ENCODE data around the gene PLEKHG4.
A peak's percentile ranks its signal among the peaks of the same experiment; 100 is the strongest.

Gene PLEKHG4

DNA sequence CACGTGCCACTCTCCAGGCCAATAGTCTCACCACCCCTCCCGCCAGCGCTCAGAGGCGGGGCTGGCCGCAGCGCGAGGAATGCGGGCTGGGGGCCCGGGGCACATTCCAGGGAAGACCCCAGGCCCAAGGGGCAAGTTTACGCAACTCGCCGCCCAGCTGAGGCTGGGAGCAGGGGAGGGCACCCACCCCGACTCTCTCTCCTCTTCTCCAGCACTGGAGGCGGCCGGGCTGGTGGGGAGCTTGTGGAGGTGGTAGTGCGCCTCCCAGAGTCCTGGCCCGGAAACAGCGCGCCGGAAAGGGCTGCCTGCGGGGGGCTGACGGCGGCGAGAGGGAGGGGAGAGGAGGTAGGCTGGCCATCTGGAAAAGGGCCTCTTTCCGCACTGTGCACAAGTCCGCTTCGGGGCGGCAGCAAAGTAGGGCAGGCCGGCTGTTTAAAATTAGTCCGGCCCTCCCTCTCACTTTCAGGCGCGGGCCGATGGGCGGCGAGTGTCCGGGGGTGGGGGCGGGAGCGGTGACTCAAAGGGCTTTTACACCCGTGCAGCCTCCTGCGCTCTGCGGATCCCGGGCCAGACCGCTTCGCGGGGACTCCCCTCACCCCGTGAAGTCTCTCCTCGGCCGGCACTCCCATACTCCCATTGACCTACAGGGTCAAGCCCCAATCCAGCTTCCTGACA is 33.1 kb upstream of the PLEKHG4 start:
- DNase-seq: peak; percentile 87

DNA sequence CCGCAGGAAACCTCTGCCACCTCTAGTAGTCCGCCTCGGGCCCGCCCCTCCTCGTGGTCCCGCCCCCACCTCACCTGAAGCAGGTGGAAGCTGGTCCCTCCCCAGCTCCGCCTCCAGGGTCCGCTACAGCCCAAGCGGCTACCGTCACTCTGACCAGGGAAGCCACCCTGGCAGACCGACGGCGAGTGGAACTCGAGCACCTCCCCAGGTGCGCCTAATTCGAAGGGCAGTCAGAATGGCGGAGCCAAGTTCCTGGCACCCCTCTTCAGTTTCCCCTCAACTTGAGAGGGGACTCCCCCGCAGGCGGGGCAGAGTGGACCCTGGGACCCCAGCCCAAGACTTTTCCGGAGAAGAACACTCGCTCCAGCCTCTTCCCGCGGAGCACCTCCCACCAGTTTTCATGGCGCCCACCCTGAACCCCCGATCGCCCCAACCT is 32.6 kb upstream of the PLEKHG4 start:
- DNase-seq: no peak

DNA sequence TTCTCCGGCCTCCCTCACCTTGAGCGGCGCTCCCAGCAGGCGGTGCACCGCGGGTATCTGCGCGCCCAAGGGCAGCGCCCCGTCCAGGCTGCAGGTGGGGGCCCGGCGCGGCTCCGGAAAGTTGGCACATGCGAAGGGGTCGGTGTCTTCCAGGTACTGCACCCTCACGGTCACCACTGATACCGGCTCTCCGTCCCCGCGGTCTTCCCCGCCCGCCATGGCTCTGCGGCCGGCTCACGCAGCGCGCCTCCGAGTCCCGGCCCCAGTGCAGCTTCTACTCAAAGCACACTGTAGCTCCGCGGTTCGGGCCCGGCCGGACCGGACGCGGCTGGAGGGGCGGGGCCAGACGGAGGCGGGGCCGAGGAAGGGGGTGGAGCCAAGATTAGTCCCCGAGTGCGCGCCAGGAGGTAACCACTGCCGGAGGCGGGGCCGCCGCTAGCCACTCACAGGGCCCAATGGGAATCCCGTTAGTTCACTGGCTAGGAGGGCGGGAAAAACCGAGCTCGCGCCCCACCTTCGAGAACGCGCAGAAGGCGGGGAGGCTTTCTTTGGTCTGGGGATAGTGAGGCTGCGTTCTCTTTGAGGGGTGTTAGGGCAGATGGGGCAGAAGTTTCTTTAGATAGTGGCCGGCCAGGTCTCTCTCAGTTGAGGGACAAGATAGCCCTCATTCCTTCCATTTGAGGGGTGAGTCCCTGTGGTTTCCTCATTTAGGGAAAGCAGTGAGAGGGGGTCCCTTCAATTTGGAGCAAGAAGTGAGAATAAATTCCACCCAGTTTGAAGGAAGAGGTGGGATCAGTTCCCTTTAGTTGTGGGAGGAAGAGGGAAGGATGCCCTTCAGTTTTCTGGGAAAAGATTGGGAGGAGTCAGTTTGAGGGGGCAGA is 31.9 kb upstream of the PLEKHG4 start, which contains the start of gene FHOD1:
FHOD1 (minus strand) TSS at position 290 of the 881 bp plus-strand sequence; CDS start at position 219, 71 bp downstream.
- DNase-seq: peak; percentile 95

DNA sequence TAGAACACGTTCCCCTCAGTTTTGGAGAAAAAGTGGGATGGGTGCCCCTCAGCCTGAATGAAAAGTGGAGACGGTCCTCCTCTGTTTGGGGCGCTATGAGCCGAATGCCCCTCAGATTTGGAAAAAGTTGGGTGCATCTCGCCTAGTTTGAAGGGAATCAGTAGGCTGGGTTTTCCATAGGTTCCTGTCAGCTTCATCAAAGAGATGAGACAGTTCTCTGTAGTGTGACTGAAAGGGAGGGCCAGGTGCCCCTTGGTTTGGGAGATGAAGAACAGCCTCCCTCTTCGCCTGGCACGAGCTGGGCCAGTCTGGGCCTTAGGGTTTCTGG is 31.3 kb upstream of the PLEKHG4 start:
- no peak for DNase-seq

DNA sequence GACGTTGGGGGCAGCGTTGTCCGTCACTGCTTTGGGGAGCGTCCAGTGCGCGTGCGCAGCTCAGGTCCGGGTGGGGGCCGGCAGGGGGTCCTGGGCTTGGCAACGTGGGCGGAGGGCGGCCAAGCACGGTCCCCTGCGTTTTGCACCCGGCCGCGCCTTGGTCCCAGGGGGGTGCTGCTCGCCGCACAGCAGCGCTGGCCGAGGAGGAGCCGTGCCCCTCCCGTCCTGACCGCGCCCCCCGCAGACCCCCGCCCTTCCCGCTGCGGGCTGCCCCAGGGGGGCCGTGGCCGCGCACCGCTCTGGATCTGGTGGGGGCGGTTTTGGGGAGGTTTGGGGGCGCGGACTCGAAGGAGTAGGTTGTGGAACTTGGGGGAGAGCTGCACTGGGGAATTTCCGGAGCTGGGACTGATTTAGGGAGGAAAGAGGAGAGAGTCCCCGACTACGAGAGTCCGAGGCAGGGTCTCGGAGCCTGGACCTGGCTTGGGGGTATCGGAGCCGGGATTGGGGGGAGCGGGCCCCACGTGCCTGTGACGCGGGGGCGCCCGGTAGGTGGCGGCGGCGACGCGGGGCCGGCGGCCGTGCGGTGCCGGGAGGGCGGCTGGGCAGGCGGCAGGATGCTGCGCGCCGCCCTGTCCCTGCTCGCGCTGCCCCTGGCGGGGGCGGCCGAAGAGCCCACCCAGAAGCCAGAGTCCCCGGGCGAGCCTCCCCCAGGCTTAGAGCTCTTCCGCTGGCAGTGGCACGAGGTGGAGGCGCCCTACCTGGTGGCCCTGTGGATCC is 30.7 kb upstream of the PLEKHG4 start, which contains the start of gene SLC9A5:
SLC9A5 (plus strand) TSS at position 579 of the 777 bp plus-strand sequence; CDS start at position 615, 36 bp downstream.
- DNase-seq: peak; percentile 20

DNA sequence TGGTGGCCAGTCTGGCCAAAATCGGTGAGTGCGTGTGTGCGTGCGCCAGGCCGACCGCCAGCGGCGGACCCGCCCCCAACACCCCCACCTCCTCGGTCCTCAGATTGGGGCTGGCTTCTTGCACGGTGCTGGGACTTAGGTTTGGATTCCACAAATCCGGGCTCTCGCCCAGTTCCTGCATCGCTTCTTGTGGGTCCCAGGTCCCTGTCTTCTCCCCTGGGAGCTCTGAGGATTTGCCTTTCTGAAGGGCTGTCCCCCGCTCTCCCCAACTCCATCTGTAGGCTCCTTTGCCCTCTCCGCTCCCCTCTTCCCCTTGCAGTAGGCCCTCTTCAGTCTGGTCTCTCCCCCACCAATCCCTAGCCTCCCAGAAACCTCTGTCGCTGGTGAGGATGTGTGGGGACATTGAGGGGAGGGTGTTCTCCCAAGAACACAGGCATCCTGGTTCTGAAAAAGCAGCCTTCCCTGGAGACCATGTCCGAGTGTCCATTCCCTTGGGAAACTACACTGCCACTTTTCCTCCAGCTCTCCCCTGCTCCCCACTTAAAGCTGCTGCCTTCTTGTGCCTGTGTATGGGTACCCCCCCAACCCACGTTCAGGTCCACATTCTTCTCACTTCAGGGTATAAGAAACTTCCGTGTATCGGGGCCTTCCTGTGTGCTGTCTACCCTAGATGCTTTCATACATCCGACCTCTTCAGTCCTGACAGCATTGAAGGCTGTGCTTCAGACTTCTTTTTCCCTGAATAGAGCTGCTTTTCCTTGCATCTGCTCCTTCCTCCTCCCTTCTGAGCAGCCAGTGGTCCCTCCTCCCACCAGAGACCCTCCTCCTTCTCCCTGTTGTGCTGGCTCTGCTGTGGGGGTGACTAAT is 29.9 kb upstream of the PLEKHG4 start:
- peak; percentile 31 for DNase-seq

DNA sequence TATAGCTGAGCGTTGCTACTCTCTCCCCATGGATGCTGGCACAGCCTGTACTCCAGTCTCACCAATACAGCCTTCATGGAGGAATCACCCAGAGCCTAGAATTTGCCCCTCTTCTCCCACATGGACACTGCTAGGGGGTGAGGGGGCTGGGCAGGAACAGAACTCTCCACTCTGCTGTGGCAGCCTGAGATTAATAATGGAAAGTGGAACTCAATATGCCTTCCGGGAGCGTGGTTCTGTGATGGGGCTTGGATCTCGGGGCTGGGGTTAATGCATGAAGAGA is 29.3 kb upstream of the PLEKHG4 start:
- no peak for DNase-seq

DNA sequence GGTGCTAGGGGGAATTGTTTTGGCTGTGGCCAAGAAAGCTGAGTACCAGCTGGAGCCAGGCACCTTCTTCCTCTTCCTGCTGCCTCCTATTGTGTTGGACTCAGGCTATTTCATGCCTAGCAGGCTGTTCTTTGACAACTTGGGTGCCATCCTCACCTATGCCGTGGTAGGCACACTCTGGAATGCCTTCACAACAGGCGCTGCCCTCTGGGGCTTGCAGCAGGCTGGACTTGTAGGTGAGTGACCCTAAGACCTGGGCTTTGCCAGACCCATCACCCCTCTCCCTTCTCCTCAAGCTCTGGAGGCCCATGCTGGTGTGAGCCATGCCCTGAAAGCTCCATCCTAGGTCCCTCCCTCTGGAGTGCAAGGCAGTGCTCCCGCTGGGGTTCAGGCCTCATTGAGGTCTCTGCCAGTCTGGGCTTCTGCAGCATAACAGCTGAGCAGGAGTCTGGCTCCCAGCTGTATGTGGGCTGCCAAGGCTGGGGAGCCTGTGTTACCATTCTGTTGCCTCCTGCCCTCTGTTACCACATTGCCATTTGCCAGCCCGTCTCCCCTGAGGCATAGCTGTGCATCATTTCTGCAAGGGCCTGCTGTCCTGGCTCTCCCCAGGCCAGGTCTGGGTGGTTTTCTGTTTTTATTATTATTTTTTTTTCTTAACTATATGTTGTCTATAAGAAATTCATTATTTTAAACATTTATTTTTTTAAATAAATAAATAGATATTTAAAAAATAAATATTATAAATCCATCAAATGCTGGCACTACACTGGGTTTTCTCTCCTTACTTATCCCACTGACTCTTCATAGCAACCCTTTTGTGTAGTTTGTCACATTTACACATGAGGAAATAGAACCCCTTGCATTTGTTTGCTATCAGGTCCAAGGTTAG is 26.5 kb upstream of the PLEKHG4 start:
- DNase-seq: no peak

DNA sequence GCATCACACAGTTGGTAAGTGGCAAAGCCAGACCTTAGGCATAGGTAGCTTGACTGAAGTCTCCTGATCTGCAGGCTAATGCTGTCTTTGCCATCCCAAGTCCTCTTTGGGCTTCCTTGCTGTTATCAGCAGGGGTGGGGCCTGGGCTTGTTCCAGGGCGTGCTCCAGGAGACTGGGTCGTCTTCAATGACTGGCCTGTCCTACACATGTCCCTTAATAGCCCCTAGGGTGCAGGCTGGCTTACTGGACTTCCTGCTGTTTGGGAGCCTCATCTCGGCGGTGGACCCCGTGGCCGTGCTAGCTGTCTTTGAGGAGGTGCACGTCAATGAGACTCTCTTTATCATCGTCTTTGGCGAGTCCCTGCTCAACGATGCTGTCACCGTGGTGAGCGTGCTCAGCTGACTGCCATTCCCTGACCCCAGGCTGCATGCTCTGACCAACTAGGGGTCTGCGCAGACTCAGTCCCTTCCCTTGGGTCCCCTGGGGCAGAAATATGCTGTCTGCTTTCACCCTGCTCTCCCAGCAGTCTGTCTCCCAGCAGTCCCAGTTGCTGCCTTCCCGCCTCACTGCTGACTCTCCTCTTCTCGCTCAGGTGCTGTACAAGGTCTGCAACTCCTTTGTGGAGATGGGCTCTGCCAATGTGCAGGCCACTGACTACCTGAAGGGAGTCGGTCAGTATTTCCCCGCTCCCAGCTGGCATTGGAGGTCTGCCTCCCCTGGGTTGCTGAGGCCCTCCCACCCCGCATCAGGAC is 24.4 kb upstream of the PLEKHG4 start:
- no peak for DNase-seq

DNA sequence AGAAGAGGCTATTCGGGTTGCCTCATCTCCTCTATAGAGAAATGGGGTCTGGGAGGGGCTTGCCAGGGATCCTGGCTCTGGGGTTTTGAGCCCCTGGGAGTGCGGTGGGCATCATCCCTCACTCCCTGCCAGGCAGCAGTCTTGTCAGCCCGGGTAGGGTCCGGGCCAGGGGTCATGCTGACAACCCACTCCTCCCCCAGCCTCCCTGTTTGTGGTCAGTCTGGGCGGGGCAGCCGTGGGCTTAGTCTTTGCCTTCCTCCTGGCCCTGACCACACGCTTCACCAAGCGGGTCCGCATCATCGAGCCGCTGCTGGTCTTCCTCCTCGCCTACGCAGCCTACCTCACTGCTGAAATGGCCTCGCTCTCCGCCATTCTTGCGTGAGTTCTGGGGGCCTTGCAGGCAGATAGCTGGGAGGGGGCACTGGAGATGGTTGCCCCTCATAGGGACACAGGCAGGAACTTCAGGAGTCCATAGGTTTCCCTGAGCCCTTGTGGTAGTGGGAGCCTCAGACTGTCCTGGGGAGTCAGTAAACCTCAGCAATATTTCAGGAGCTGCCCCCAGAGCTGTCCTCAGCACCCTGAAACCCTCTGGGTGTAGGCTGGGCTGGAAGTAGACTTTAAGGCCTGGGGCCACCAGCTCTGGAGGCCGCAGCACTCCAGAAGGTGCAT is 23.6 kb upstream of the PLEKHG4 start:
- DNase-seq: no peak

DNA sequence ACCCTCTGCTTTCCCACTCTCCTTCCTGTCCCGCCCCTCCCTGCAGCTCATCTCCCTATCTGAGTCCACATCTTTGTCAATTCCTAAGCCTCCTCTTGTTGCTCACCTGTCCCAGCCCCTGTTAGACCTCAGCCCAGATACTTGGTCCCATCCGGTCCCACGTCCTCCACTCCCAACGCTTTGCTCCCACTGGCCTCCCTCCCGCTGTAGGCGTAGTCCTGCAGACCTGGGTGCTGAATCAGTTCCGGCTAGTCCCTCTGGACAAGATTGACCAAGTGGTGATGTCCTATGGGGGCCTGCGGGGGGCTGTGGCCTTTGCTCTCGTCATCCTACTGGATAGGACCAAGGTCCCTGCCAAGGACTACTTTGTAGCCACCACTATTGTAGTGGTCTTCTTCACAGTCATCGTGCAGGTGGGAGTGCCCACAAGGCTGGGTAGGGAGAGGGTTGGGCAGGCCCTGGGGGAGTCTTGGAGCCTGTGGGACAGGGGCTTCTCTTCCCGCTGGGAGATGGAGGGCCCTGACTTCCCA is 22.6 kb upstream of the PLEKHG4 start:
- DNase-seq: no peak

DNA sequence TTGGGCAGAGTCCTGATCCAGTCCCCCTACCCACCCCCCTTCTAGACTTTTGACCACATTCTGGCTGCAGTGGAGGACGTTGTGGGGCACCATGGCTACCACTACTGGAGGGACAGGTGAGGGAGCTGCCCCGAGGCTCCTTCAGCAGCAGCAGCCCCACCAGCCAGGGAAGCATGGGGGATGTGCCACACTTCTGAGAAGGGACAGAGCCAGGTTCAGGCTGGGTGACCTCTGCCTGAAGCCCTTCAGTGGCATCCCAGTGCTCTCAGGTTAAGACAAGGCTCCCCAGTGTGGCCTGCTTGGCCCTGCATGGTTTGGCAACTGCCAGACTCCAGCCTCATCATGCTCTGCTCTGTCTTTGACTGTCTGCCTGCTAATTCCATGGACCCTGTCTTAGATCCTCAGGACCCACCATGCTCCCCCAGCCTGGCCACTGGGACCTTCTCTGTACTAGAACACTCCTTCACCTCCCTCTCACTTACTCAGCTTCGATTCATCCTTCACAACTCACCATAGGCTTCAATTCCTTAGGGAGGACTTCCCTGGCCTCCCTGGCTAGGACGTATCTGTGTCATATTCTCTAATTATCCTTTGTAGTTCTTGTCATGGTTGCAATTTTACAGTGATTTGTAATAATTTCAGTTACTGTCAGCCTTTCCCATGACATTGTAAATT is 21.7 kb upstream of the PLEKHG4 start:
- DNase-seq: no peak

DNA sequence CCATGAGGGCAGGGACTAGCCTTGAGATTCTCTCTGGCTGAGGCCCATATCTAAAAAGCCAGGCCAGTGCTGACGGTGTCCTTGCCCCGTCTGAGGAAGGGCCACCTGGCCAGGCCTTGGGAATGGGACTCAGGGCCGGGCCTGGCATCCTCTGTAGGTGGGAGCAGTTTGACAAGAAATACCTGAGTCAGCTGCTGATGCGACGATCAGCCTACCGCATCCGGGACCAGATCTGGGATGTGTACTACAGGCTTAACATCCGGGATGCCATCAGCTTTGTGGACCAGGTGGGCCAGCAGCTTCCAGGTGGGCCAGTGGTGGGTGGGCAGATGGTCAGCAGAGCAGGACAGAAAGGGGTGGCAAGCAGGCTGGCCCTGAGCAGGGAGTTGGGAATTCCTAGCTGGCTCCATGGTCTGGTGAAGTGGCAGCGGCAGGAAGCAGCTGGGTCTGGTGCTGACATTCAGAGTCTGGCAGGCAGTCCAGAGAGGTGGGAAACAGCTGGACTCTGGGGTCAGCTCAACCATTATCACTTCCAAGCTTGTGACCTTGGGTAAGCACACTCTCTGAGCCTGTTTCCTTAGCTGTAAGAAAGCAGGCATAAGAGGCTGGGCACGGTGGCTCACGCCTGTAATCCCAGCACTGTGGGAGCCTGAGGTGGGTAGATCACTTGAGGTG is 21.0 kb upstream of the PLEKHG4 start:
- DNase-seq: no peak

DNA sequence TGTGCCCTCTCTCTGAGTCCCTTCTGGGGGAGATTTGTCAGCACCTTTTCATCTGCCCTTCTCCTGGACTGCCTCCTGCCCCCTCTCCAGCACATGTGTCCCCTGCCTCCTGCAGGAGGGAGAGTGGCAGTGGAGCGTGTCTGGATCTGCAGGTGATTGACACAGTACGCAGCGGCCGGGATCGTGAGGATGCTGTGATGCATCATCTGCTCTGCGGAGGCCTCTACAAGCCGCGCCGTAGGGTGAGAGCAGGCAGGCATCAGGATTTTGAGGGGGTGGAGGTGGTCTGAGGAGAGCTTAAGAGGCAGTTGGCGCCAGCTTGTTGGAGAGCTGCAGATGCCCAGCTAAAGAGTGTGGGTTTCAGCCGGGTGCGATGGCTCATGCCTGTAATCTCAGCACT is 19.6 kb upstream of the PLEKHG4 start:
- DNase-seq: no peak

DNA sequence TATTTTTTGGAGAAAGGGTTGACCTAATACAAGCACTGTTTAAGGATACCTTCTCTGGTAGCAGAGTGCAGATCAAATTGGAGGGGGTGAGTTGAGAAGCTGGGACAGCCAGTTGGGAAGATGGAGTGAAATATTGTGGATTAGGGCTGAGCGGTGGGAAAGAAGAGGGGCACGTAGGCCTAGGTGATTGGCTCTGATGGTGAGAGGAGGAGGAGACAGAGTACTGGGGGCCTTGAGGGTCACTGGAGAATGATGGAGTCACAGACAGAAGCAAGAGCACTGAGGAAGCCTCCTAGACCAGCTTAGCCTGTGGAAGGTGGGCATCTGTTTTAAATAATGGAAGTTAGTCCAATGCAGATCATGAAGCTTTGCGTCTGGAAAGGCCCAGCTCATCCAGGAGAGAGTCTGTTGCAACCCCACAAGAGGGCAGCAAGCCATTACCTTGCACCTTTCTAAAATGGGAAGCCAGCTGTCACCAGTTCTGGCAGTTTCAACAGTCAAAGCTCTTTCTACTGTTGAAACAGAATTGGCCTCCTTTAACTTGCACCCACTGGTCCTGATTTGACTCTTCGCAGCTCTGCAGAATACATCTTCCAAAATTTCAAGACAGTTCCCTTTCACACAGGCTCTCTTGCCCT is 18.8 kb upstream of the PLEKHG4 start:
- peak; percentile 74 for DNase-seq

DNA sequence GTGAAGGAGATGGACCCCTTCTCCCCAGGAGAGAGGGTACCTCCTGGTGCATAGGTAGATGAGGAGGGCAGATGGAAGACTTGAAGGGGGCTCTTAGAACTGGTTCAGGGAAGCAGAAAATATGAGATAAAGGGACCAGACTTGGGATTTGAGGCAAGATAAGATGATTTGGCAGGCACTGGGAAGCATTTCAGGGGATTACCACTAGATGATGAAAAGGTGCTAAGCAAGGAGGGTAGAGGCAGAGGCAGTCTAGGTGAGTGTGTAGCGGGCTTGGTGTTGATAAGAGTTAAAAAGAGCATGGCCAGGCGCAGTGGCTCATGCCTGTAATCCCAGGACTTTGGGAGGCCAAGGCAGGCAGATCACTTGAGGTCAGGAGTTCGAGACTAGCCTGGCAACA is 16.1 kb upstream of the PLEKHG4 start:
- DNase-seq: no peak

DNA sequence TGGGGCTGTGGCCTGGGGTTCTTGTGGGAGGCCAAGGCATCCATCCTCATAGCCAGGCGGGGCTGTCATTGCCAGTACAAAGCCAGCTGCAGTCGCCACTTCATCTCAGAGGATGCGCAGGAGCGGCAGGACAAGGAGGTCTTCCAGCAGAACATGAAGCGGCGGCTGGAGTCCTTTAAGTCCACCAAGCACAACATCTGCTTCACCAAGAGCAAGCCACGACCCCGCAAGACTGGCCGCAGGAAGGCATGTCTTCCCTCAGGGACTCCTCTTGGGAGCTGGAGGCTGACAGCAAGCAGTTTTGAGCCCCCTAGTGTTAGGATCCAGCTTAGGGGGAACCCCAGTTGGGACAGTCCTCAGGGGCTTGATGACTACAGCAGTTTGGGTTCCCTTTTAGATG is 15.1 kb upstream of the PLEKHG4 start:
- no peak for DNase-seq

DNA sequence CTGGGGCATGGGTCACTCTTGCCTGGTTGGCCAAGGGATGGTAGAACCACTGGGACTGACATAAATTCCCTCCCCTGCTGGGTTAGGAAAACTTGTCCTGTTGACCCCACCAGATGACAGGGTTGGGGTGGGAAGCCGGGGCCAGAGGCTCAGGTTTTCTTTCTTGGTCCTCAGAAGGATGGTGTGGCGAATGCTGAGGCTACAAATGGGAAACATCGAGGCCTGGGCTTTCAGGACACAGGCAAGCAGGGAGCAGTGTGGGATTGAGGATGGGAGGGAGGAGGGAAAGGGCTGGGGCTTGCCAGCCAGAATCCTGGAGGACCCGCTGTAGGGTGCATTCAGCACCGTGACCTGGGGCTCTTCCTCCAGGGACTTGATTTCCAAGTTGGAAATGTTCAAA is 14.5 kb upstream of the PLEKHG4 start:
- no peak for DNase-seq

Measured in fibroblast of upper back skin (primary cell).